Bronchial epithelial cell (primary cell): ENCODE results near the gene CFAP100. TPM values are rescaled to one million over a fixed set of nuclear protein-coding genes. Genes with fewer than 3 reads are reported as not detected.

Experiments used
- DNase-seq: peaks from one replicate; pipeline ENCODE4 v3.0.0-alpha.2; 2010; ENCODE audit warnings: low read depth
- FAIRE-seq: peaks from 2 replicates; lab custom pipeline; 2011; peaks lifted over from hg19 to GRCh38; lab: Jason Lieb, UNC
- H3K27me3 ChIP-seq: 2 replicates; pipeline ENCODE4 v1.5.1; 2011; ENCODE audit warnings: low read length; ENCODE audit not compliant: control insufficient read depth, insufficient read depth
- H3K36me3 ChIP-seq: 2 replicates; pipeline ENCODE4 v1.5.1; 2011; ENCODE audit warnings: low read length; ENCODE audit not compliant: control insufficient read depth, insufficient read depth
- H3K4me3 ChIP-seq: 2 replicates; pipeline ENCODE4 v1.5.1; 2011; ENCODE audit warnings: mild to moderate bottlenecking, low read depth, low read length, control low read depth
- total RNA-seq: library from RNA; depleted of rRNA; stranded (reverse); fragments of >200 nt; gene quantifications from 2 replicates; pipeline ENCODE4 v1.2.1, GENCODE V29; 2014
- TF ChIP-seq, protein P1 (sequence below): IDR thresholded peaks from 2 replicates; pipeline ENCODE4 v1.5.1; 2011; ENCODE audit warnings: mild to moderate bottlenecking, moderate library complexity, low read length, control low read depth, inconsistent platforms; ENCODE audit not compliant: insufficient read depth, severe bottlenecking

Gene CFAP100
- total RNA-seq, 1 donor from 2014 or later: not detected

DNA sequence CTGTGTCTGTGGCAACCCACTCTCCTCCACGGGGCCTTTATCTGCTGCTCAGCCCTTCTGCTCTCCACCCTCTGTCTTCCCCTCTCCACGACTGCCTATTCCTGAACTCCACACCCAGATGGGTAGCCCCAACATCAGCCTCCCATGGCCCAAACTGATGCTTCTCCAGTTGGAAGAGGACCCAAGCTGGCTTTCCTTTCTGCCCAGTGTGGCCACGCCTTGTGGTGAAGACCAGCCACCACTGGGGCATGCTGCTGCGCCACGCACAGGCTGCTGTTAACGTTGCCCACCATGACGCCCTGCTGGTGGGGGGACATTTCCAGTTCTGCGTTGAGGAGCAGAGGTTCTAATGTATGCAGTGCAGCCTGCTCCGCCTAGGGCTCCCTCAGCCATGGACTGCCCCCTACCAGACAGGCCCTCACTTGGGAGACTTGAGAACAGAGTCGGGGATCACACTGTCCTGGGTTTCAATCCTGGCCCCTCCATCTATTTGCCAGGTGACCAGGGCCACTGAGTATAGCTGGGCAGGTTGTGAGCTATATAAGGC lies 26.9 kb downstream of the CFAP100 start:
- no peaks in the 10 kb centered on the region for H3K36me3 ChIP-seq
- DNase-seq (no peak), FAIRE-seq (no peak)
- TF ChIP-seq, protein P1, sequence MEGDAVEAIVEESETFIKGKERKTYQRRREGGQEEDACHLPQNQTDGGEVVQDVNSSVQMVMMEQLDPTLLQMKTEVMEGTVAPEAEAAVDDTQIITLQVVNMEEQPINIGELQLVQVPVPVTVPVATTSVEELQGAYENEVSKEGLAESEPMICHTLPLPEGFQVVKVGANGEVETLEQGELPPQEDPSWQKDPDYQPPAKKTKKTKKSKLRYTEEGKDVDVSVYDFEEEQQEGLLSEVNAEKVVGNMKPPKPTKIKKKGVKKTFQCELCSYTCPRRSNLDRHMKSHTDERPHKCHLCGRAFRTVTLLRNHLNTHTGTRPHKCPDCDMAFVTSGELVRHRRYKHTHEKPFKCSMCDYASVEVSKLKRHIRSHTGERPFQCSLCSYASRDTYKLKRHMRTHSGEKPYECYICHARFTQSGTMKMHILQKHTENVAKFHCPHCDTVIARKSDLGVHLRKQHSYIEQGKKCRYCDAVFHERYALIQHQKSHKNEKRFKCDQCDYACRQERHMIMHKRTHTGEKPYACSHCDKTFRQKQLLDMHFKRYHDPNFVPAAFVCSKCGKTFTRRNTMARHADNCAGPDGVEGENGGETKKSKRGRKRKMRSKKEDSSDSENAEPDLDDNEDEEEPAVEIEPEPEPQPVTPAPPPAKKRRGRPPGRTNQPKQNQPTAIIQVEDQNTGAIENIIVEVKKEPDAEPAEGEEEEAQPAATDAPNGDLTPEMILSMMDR: no peak
- H3K27me3 ChIP-seq: peaks cover 8% of the 10 kb centered on the region
- H3K4me3 ChIP-seq: no peak overlapping the region

DNA sequence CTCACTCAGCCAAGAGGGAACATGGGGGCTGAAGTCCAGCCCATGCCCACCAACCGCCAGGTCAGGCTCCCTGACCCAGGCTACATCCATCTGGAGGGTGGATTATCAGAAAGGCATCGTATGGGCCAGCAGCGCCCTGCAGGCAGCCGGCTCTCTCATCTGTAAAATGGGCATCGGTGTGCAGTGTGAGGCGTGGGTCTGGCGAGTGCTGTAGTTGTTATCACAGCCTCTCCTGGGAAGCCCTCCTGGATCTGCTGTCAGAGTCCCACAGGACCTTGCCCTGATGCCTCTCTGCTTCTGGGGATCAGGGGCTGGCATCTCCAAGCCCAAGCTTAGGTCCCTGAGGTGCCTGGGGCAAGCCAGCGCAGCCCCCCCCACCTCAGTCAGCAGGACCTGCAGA lies 27.4 kb downstream of the CFAP100 start:
- no peak for DNase-seq
- TF ChIP-seq, protein P1: no peak
- H3K4me3 ChIP-seq: no peak overlapping the region
- peaks cover 8% of the 10 kb centered on the region for H3K27me3 ChIP-seq
- no peaks in the 10 kb centered on the region for H3K36me3 ChIP-seq
- FAIRE-seq: no peak

DNA sequence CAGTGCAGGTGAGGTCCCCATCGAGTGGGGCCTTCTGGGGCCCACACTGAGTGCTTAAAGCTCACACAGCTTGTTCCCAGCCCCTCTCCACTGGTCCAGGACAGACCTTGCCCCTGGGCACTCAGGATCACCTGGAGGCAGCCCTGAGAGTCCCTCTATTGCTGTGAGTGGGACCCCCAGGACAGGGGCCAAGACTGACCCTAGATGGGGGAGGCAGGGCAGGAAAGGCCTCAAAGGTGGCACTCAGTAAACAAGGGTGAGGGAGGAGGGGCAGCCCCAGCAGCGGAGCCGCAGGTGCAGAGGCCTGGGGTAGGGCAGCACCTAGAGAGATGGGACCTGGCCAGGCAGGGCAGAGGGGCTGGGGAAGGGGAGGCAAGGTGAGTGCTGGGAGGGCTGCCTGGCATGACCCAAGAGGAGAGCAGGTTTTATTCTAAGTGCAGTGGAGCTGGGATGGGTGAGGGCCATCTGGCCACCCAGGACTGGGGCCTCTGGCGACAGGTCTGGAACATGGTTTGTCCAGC lies 27.9 kb downstream of the CFAP100 start:
- no peaks in the 10 kb centered on the region for H3K36me3 ChIP-seq
- FAIRE-seq: no peak
- H3K27me3 ChIP-seq: peaks cover 8% of the 10 kb centered on the region
- no peak for DNase-seq
- TF ChIP-seq, protein P1: no peak
- H3K4me3 ChIP-seq: no peak overlapping the region

DNA sequence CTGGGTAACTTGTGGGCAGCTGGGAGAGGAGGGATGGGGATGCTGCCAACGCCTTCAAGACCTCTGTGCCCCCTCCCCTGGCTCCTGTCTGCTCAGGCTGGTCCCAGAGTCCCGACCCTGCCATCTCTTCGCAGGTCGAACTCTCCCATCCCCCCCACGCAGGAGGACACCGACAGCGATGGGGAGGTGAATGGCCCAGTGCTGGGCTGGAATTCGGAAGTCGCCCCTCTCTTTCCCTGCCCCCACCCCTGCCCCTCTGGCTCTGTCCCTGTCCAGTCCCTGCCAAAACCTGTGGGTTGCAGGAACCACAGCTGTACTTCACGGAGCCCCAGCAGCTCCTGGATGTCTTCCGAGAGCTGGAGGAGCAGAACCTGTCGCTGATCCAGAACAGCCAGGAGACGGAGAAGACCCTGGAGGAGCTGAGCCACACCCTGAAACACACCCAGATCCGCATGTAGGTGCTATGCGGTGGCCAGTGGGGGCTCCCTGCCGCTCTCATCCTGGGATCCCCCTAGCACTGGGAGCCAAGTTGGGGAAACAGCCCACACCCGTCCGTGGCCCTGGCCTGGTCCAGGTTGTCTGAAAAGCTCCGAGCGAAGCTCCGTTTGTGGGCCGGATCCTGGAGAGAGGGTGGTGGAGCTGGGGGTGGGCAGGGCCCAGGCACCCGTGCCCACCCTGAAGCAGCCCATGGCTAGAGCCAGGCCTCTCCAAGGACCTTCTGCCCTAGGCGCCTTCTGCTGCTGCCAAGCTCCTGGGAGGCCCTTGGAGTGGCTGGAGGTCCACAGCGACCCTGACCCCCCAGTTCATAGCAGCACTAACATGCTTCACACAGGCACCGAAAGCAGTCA lies 28.7 kb downstream of the CFAP100 start:
- TF ChIP-seq, protein P1: no peak
- DNase-seq (no peak), FAIRE-seq (no peak)
- no peak overlapping the region for H3K4me3 ChIP-seq
- no peaks in the 10 kb centered on the region for H3K36me3 ChIP-seq
- H3K27me3 ChIP-seq: peaks cover 4% of the 10 kb centered on the region

DNA sequence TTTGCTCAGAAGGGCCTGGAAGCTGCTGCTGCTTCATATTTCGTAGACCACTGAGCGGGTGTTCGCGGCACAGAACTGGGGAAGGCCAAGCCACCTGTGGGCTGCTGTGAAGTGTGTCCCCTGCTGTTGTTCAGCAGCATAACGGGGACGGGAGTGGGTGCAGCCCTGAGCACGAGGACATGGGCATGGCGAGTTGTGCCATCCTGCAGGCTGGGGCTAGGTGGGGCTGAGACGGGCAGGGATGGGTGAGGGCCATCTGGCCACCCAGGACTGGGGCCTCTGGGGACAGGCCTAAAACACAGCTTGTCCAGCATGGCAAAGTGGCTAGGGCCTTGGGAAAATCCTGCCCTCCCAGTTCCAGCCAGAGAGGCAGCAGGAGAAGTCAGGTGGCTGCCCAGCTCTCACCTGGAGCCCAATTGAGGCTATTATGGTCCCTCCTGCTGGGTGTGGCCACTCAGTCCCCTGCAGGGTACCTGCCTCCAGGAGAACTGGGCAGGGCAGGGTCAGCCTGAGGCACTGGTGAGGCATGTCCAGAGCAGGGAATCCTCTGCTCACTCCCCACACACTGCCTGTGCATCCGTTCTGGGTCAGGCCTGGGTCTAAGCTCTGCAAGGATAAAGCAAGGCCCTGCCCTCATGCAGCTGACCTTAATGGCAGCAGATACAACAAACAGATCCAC lies 29.5 kb downstream of the CFAP100 start:
- Histone ChIP-seq H3K36me3 (no peaks in the 10 kb centered on the region), H3K27me3 (peaks cover under 1% of the 10 kb centered on the region), H3K4me3 (no peak overlapping the region)
- FAIRE-seq (no peak), DNase-seq (no peak)
- TF ChIP-seq, protein P1: no peak
